ENCODE measurements around the gene LRRC32.

GRCh38 chr11:76688146-76688545 lies 17.6 kb upstream of the LRRC32 start:
- no peak for TF ChIP-seq YY1 (IDR thresholded peaks at IDR 0.05; ENCODE audit: borderline replicate concordance in 1 of 3, control insufficient read depth in 1 of 3, extremely low read depth in 1 of 3, insufficient read depth in 3 of 3, insufficient read length in 1 of 3, insufficient replicate concordance in 2 of 3, low read depth in 1 of 3, low read length in 2 of 3)
- no peak for TF ChIP-seq CHD2 (IDR thresholded peaks at IDR 0.05; ENCODE audit: low read depth, low read length)
- TF ChIP-seq CTCF (IDR thresholded peaks at IDR 0.05 in 2 of 3, conservative IDR thresholded peaks at IDR 0.05 in 1 of 3; ENCODE audit: insufficient read depth in 2 of 3, low read depth in 1 of 3, low read length in 3 of 3) = no peak
- no peak for TF ChIP-seq BACH1 (tag; IDR thresholded peaks at IDR 0.05)
- TF ChIP-seq DEAF1 (CRISPR knock-in tag; IDR thresholded peaks at IDR 0.05) = no peak
- no peak for TF ChIP-seq JUNB (CRISPR knock-in tag; conservative IDR thresholded peaks at IDR 0.05)
- TF ChIP-seq ZFX (CRISPR knock-in tag; IDR thresholded peaks at IDR 0.05) = no peak
- no peak for TF ChIP-seq EP300 (IDR thresholded peaks at IDR 0.05; ENCODE audit: low read length)
- no peak for TF ChIP-seq ELK1 (CRISPR knock-in tag; IDR thresholded peaks at IDR 0.05)
- no peak for TF ChIP-seq HDAC2 (IDR thresholded peaks at IDR 0.05)
